Neuronal stem cell (in vitro differentiated cells): ENCODE results near the gene CACNA1A.

Experiments used
- DNase-seq: peaks from one replicate; pipeline ENCODE4 v3.0.0-alpha.2; 2013; ENCODE audit warnings: low spot score
- H2AFZ ChIP-seq: one replicate; pipeline ENCODE4 v1.6.1; 2013; ENCODE audit warnings: mild to moderate bottlenecking, low read length, inconsistent platforms
- H2AK5ac ChIP-seq: 2 replicates; pipeline ENCODE4 v1.6.1; 2013; ENCODE audit warnings: low read depth, mild to moderate bottlenecking, inconsistent platforms, low read length, moderate library complexity, mixed read lengths
- H2BK120ac ChIP-seq: 2 replicates; pipeline ENCODE4 v1.6.1; 2013; ENCODE audit warnings: low read depth, mild to moderate bottlenecking, inconsistent platforms, low read length, moderate library complexity, mixed read lengths
- H2BK12ac ChIP-seq: one replicate; pipeline ENCODE4 v1.6.1; 2013; ENCODE audit warnings: low read length, inconsistent platforms
- H2BK15ac ChIP-seq: 2 replicates; pipeline ENCODE4 v1.6.1; 2013; ENCODE audit warnings: mild to moderate bottlenecking, low read length, inconsistent platforms, mixed read lengths
- H2BK5ac ChIP-seq: one replicate; pipeline ENCODE4 v1.6.1; 2013; ENCODE audit warnings: inconsistent platforms, mild to moderate bottlenecking, low read length, moderate library complexity
- H3K14ac ChIP-seq: one replicate; pipeline ENCODE4 v1.6.1; 2013; ENCODE audit warnings: low read length, inconsistent platforms
- H3K18ac ChIP-seq: 2 replicates; pipeline ENCODE4 v1.6.1; 2013; ENCODE audit warnings: low read length, inconsistent platforms
- H3K23ac ChIP-seq: 2 replicates; pipeline ENCODE4 v1.6.1; 2013; ENCODE audit warnings: low read depth, mild to moderate bottlenecking, mixed read lengths, low read length, inconsistent platforms; ENCODE audit not compliant: poor library complexity
- H3K27ac ChIP-seq: replicated peaks from 3 replicates; pipeline ENCODE4 v1.5.1; 2013; ENCODE audit warnings: low read length, inconsistent platforms
- H3K27me3 ChIP-seq, 3 experiments: 2 replicates each; pipeline ENCODE4 v1.6.1; 2013; ENCODE audit warnings: low read length in 3 of 3, mild to moderate bottlenecking in 2 of 3, inconsistent platforms in 1 of 3, low read depth in 1 of 3, mixed read lengths in 1 of 3, moderate library complexity in 1 of 3; ENCODE audit not compliant: control insufficient read depth in 3 of 3, insufficient read depth in 3 of 3
- H3K36me3 ChIP-seq, 2 donors: replicated peaks in 1 of 2; 2 replicates each; pipeline ENCODE4 v1.6.1; 2013; ENCODE audit warnings: low read length in 2 of 2; ENCODE audit not compliant: control insufficient read depth in 2 of 2, insufficient read depth in 2 of 2
- H3K4ac ChIP-seq: 2 replicates; pipeline ENCODE4 v1.6.1; 2013; ENCODE audit warnings: inconsistent platforms, mild to moderate bottlenecking, low read length, moderate library complexity
- H3K4me1 ChIP-seq, 2 donors: 1 replicate in 1 of 2; 2 replicates in 1 of 2; pipeline ENCODE4 v1.6.1; 2013; ENCODE audit warnings: low read length in 2 of 2, low read depth in 1 of 2; ENCODE audit not compliant: control insufficient read depth in 2 of 2, insufficient read depth in 1 of 2
- H3K4me2 ChIP-seq: one replicate; pipeline ENCODE4 v1.6.1; 2013; ENCODE audit warnings: mild to moderate bottlenecking, low read length, inconsistent platforms; ENCODE audit not compliant: insufficient read depth, poor library complexity, severe bottlenecking
- H3K4me3 ChIP-seq, 2 donors: 2 replicates each; pipeline ENCODE4 v1.5.1; 2013; ENCODE audit warnings: low read length in 2 of 2, mild to moderate bottlenecking in 2 of 2, inconsistent platforms in 1 of 2, moderate library complexity in 1 of 2
- H3K79me1 ChIP-seq: one replicate; pipeline ENCODE4 v1.6.1; 2013; ENCODE audit warnings: low read depth, mild to moderate bottlenecking, inconsistent platforms, low read length, moderate library complexity
- H3K9ac ChIP-seq: one replicate; pipeline ENCODE4 v1.6.1; 2013; ENCODE audit warnings: mild to moderate bottlenecking, low read depth, low read length, inconsistent platforms; ENCODE audit not compliant: poor library complexity
- H3K9me3 ChIP-seq, 2 donors: replicated peaks in 1 of 2; 2 replicates each; pipeline versions ENCODE3 to v1.6.1; 2013; ENCODE audit warnings: low read length in 2 of 2, mild to moderate bottlenecking in 2 of 2, inconsistent platforms in 1 of 2, low read depth in 1 of 2, mixed read lengths in 1 of 2, moderate library complexity in 1 of 2; ENCODE audit not compliant: control insufficient read depth in 2 of 2, insufficient read depth in 1 of 2
- H4K8ac ChIP-seq: one replicate; pipeline ENCODE4 v1.6.1; 2013; ENCODE audit warnings: low read depth, mild to moderate bottlenecking, inconsistent platforms, low read length, moderate library complexity
- H4K91ac ChIP-seq: one replicate; pipeline ENCODE4 v1.6.1; 2013; ENCODE audit warnings: low read length, low read depth, mild to moderate bottlenecking, inconsistent platforms; ENCODE audit not compliant: poor library complexity
- WGBS, 2 donors: extraction: QIAGEN DNeasy Blood & Tissue Kit; methylation state at CpG; one replicate each; pipeline ENCODE4 v1.1.7; 2013; ENCODE audit warnings: missing lambda C conversion rate in 2 of 2, mixed read lengths in 1 of 2; ENCODE audit not compliant: insufficient read length in 2 of 2, insufficient replicate concordance in 1 of 2; ENCODE audit errors: extremely low coverage in 2 of 2; 5-methylcytosine and 5-hydroxymethylcytosine counted together

The CACNA1A gene

DNA sequence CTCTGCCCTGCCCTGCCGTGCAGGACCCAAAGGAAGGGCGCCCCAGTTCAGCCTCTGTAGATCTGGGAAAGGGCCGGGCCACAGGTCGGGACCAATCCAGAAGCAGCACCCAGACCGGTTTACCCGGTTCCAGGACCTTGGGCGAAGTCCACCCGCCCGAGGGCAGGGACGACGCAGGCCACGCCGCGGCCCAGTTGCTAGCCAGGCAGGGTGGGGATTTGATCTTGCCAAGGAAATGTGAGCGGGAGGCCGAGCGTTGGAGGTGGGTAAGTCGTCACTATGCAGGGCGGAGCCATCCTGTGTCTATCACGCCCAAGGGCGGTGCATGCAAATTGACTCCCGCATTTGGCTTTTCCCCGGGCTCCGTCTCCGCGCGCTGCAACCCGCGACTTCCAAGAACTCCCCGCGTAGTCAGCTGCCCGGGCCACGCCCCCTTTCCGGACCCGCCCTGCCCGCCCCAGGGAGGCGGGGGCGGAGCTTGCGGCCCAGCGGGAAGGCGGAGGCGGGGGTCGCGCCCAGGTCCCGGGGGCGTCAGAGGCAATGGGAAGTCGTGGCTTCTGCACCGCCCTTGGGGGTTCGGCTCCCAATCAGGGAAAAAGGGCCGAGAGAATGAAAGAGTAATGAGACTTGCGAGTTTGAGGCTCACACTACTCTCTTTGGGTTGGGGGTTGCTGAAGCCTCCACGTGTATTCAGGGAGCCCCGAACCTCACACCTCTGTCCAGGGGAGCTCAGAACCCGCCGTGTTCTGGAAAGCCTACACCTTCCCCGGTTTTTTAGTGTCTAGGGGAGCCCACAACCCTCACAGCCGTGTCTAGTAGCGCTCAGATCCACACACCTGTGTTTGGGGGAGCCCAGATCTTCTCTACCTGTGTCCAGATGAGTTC lies 343.3 kb downstream of the CACNA1A start:
- H3K4me1 ChIP-seq: peaks cover 26 to 27% of the 10 kb centered on the region in 2 donors
- peak overlapping the region; percentile 96 for H3K23ac ChIP-seq
- H3K18ac ChIP-seq: peak overlapping the region; percentile 96
- H2BK12ac ChIP-seq: peak overlapping the region; percentile 97
- H3K79me1 ChIP-seq: no peaks in the 10 kb centered on the region
- peak overlapping the region; percentile 100 for H2AK5ac ChIP-seq
- H4K91ac ChIP-seq: peak overlapping the region; percentile 89
- H3K9ac ChIP-seq: peak overlapping the region; percentile 86
- H2BK15ac ChIP-seq: peak overlapping the region; percentile 100
- H2BK120ac ChIP-seq: peak overlapping the region; percentile 100
- peak overlapping the region; percentile 86 for H3K4ac ChIP-seq
- H3K4me3 ChIP-seq: peak overlapping the region; percentile 13 to 43
- no peaks in the 10 kb centered on the region for H3K9me3 ChIP-seq
- H3K4me2 ChIP-seq: peak overlapping the region; percentile 93
- no peak overlapping the region for H4K8ac ChIP-seq
- H2BK5ac ChIP-seq: peak overlapping the region; percentile 100
- no peaks in the 10 kb centered on the region for H3K36me3 ChIP-seq
- H3K27ac ChIP-seq: peak overlapping the region; percentile 100
- no peak overlapping the region for H3K14ac ChIP-seq
- no peaks in the 10 kb centered on the region for H3K27me3 ChIP-seq
- DNase-seq: peak; percentile 93
- H2AFZ ChIP-seq: peak overlapping the region; percentile 84
- no CpG with 5 or more reads among the region's 58 CpGs for WGBS, 2 donors

DNA sequence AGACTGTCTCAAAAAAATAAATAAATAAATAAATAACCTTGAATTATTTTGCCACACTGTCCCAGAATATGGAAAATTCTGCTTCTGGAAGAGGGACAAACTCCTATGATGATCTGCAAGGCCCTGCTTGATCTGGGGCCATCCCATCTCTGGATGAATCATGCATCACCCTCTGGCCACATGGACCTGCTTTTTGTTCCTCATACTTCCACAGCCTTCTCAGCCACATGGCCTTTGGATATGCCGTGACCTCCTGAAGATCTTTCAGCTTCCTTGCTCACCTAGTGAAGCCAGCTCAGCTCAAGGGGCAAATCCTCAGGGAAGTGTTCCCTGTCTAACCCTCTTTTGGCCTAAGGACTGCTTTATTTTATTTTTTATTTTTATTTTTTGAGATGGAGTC lies 345.7 kb downstream of the CACNA1A start:
- no peaks in the 10 kb centered on the region for H3K36me3 ChIP-seq
- H3K4me2 ChIP-seq: no peak overlapping the region
- no peak overlapping the region for H2AFZ ChIP-seq
- no peak overlapping the region for H3K18ac ChIP-seq
- no peak overlapping the region for H3K4ac ChIP-seq
- no peak for DNase-seq
- H3K9ac ChIP-seq: no peak overlapping the region
- H3K9me3 ChIP-seq: no peaks in the 10 kb centered on the region
- H3K27ac ChIP-seq: no peak overlapping the region
- no peak overlapping the region for H3K23ac ChIP-seq
- H4K91ac ChIP-seq: no peak overlapping the region
- H3K27me3 ChIP-seq: no peaks in the 10 kb centered on the region
- no peak overlapping the region for H2BK5ac ChIP-seq
- H3K14ac ChIP-seq: no peak overlapping the region
- peak overlapping the region; percentile 19 for H2BK15ac ChIP-seq
- H3K4me3 ChIP-seq: no peak overlapping the region
- H4K8ac ChIP-seq: no peak overlapping the region
- H3K4me1 ChIP-seq: peaks cover 24 to 27% of the 10 kb centered on the region in 2 donors
- no peak overlapping the region for H2BK12ac ChIP-seq
- WGBS, 2 donors: no CpG with 5 or more reads among the region's 1 CpG
- H2AK5ac ChIP-seq: no peak overlapping the region
- no peaks in the 10 kb centered on the region for H3K79me1 ChIP-seq
- no peak overlapping the region for H2BK120ac ChIP-seq

DNA sequence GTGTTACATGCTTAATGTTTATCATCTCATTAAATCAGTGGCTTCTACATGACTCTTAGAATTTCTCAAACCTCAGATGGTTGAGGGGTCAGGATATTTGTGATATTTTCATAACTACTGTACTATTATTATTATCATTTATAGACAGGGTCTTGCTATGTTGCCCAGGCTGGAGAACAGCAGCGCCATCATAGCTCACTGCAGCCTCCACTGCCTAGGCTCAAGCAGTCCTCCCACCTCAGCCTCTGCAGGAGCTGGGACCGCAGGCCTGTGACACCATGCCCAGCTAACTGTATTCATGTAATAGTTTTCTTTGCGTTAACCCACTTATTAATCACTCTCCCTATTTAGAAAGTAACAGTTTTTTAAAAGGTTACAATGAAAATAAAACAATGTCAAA lies 346.6 kb downstream of the CACNA1A start:
- no peak for DNase-seq
- Histone ChIP-seq H4K8ac (no peak overlapping the region), H2AK5ac (no peak overlapping the region), H3K23ac (no peak overlapping the region), H3K18ac (no peak overlapping the region), H3K27ac (no peak overlapping the region), H2AFZ (no peak overlapping the region), H2BK5ac (no peak overlapping the region), H3K9ac (no peak overlapping the region), H3K9me3 (no peaks in the 10 kb centered on the region), H3K36me3 (no peaks in the 10 kb centered on the region), H4K91ac (no peak overlapping the region), H2BK120ac (no peak overlapping the region), H3K27me3 (no peaks in the 10 kb centered on the region), H2BK15ac (no peak overlapping the region), H3K4me1 (peaks cover 19 to 22% of the 10 kb centered on the region in 2 donors), H3K79me1 (no peaks in the 10 kb centered on the region), H3K4ac (no peak overlapping the region), H2BK12ac (no peak overlapping the region), H3K4me3 (no peak overlapping the region), H3K4me2 (no peak overlapping the region), H3K14ac (no peak overlapping the region)
- WGBS, 2 donors: no CpG with 5 or more reads among the region's 3 CpGs
